Astrocyte of the hippocampus (primary cell): ENCODE results near the gene SEC62.

Experiments used
- DNase-seq: peaks from one replicate; pipeline ENCODE4 v3.0.0; 2011; ENCODE audit warnings: low read depth, low spot score

Gene SEC62

GRCh38 chr3:169966428-169966950 is at the start of gene SEC62:
Gene SEC62, plus strand, starts transcription at chr3:169966807. Its CDS starts 16 bp downstream, at chr3:169966823.
- DNase-seq: peak; percentile 98

- peak; percentile 41 for DNase-seq
These were observed 43.4 kb upstream of the SEC62 start for GRCh38 chr3:169923189-169923588.

- no peak for DNase-seq
These were observed 42.8 kb upstream of the SEC62 start for GRCh38 chr3:169923831-169924230.

GRCh38 chr3:169929830-169930519 is 36.6 kb upstream of the SEC62 start:
- DNase-seq: no peak

- no peak for DNase-seq
These were observed 35.8 kb upstream of the SEC62 start for GRCh38 chr3:169930843-169931242.

GRCh38 chr3:169931747-169932520 is 34.7 kb upstream of the SEC62 start:
- no peak for DNase-seq

- DNase-seq: no peak
These were observed 27.3 kb upstream of the SEC62 start for GRCh38 chr3:169939320-169939719.

GRCh38 chr3:169939751-169940150 is 26.9 kb upstream of the SEC62 start:
- no peak for DNase-seq

GRCh38 chr3:169940470-169941181 is 26.0 kb upstream of the SEC62 start:
- DNase-seq: no peak

GRCh38 chr3:169945313-169945712 is 21.3 kb upstream of the SEC62 start:
- no peak for DNase-seq

- DNase-seq: no peak
These were observed 20.3 kb upstream of the SEC62 start for GRCh38 chr3:169946336-169946735.

GRCh38 chr3:169948559-169949448 is 17.8 kb upstream of the SEC62 start:
- DNase-seq: no peak

- no peak for DNase-seq
These were observed 14.6 kb upstream of the SEC62 start for GRCh38 chr3:169952045-169952444.

GRCh38 chr3:169953462-169954141 is 13.0 kb upstream of the SEC62 start:
- DNase-seq: peak; percentile 42

GRCh38 chr3:169954142-169954756 is 12.4 kb upstream of the SEC62 start:
- no peak for DNase-seq

GRCh38 chr3:169955406-169955805 is 11.2 kb upstream of the SEC62 start:
- no peak for DNase-seq

GRCh38 chr3:169964176-169964575 is 2.4 kb upstream of the SEC62 start:
- peak; percentile 54 for DNase-seq

GRCh38 chr3:169965562-169966427 is 812 bp upstream of the SEC62 start:
- DNase-seq: no peak
